ENCODE results near the gene STRA6.

- TF ChIP-seq, protein P1, sequence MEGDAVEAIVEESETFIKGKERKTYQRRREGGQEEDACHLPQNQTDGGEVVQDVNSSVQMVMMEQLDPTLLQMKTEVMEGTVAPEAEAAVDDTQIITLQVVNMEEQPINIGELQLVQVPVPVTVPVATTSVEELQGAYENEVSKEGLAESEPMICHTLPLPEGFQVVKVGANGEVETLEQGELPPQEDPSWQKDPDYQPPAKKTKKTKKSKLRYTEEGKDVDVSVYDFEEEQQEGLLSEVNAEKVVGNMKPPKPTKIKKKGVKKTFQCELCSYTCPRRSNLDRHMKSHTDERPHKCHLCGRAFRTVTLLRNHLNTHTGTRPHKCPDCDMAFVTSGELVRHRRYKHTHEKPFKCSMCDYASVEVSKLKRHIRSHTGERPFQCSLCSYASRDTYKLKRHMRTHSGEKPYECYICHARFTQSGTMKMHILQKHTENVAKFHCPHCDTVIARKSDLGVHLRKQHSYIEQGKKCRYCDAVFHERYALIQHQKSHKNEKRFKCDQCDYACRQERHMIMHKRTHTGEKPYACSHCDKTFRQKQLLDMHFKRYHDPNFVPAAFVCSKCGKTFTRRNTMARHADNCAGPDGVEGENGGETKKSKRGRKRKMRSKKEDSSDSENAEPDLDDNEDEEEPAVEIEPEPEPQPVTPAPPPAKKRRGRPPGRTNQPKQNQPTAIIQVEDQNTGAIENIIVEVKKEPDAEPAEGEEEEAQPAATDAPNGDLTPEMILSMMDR (IDR thresholded peaks at IDR 0.05; ENCODE audit: borderline replicate concordance, extremely low read depth, low read length, poor library complexity, severe bottlenecking), result no peak
- TF ChIP-seq EZH2 (IDR thresholded peaks at IDR 0.05; ENCODE audit: borderline replicate concordance, low read depth, low read length, severe bottlenecking), result no peak
Measured at GRCh38 chr15:74179101-74179841, 23.3 kb downstream of the STRA6 start.

Data from DND-41 (cell line).